Esophagus mucosa (tissue), 1 donor: ENCODE measurements around the gene CYP2J2. TPM values are rescaled to one million over a fixed set of nuclear protein-coding genes. Genes with fewer than 3 reads are reported as not detected.
"Not testable (repeated sequence)": the region's sequence is repeated elsewhere in the genome, so short reads cannot be mapped to it uniquely, and the experiment has no call there.

ENCODE experiments used
- ATAC-seq: fragments of 200-7000 bp; cut with Tn5 transposase; one replicate; pipeline ENCODE4 v1.9.1; 2020
- total RNA-seq: library from RNA; stranded (reverse); gene quantifications from one replicate; pipeline ENCODE4 v1.2.4, GENCODE V29; 2023
- donor health status: DM: yes; HTN: yes; CAD: no.

The CYP2J2 gene
- total RNA-seq, 1 donor from 2014 or later: 8.8 TPM

DNA sequence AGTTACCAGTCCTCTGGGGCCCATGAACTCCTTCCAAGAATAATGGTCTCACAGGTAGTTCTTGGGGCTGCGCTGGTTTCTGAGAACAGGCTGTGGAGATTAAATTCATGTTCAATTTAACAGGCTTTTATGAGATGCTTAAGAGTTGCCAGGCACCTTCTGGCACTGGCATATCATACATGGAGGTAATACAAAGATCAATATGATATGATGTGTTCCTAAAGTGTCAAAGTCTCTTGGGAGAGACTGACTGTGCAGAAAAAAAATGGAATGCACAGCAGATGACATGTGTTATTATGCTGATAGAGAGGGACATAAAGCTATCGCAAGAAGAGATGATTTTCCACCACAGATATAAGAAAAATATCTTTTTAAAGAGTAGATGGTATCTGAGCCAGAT, 6.8 kb downstream of the CYP2J2 start:
- ATAC-seq: no peak

DNA sequence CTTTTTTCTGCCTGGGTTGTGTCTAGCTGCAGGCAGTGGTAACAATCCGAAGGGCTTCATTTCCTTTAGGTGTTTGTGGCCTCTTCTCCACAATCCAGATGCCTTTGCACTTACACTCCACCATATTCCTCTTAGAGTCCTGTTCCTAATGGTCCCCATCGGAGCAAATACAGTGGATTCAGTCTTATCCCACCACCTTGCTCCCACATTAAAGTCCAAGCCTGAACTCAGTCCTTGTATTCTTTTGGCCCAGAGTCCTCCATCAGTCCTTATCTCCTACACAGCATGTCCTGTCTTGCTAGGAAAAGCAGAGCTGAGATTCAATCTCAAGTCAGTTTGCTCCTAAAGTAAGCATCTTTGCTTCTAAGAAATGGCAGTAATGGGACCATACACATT, 8.8 kb downstream of the CYP2J2 start:
- ATAC-seq: no peak

DNA sequence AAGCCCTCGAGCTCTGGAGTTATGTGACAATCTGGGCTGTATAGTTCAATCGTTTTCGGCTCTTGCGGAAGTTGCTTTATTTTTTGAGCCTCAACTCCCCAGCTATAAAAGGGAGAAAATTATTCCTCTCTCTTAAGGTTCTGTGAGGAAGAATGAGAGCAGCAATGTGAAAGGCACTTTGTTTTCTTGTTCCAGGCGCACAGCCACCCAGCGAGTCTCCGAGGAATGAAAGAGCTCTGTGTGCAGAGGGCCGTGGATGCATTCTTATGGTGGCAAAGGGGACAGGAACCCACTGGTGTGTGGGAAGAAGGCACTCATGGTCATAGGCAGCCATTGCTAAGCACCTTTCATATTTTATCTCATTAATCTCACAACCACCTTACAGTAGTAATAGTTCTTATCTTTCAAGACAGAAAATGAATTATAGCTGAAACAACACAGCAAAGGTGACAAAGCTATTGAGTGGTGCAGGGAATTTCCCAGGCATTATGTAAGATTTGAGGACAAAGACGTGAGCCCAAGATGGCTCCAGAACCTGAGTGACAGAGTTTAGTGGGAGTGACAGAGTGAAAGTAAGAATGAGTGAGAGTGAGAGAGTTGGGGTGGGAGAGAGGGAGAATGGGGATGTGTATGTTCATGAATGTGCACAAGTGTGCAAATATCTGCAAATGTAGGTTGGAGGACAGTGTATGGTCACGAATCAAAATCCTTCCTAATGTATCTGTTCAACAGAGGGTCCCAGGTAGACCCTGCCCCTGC, 9.4 kb downstream of the CYP2J2 start:
- no peak for ATAC-seq

DNA sequence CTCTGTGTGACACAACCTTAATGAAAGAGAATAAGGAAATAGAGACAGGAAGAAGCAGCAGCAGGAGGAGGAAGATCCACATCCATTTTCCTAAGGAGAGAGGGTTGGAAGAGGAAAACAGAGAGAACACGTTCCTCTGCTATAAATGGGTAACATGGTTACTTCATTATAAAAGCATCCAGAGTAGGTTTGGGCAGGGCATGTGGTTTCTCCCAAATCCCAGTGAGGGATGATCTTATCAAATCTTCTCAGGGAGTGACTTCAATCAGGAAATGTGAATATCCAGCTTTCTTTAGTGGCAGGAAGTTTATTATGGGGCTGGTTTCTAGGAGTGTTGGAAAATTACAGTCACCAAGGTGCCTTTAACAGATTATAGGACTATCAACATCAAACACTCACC, 11.1 kb downstream of the CYP2J2 start:
- no peak for ATAC-seq

DNA sequence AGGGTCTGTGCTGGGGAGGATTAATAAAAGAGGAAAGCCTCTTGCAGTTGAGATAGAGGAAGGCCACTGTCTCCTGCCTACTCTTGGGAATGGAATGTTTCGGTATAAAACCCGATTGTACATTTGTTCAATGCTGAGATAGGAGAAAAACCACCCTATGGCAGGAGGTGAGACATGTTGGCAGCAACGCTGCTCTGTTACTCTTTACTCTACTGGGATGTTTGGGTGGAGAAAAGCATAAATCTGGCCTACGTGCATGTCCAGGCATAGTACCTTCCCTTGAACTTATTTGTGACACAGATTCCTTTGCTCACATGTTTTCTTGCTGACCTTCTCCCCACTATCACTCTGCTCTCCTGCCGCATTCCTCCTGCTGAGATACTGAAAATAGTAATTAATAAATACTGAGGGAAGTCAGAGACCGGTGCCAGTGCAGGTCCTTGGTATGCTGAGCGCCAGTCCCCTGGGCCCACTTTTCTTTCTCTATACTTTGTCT, 11.7 kb downstream of the CYP2J2 start:
- not testable (repeated sequence) for ATAC-seq

DNA sequence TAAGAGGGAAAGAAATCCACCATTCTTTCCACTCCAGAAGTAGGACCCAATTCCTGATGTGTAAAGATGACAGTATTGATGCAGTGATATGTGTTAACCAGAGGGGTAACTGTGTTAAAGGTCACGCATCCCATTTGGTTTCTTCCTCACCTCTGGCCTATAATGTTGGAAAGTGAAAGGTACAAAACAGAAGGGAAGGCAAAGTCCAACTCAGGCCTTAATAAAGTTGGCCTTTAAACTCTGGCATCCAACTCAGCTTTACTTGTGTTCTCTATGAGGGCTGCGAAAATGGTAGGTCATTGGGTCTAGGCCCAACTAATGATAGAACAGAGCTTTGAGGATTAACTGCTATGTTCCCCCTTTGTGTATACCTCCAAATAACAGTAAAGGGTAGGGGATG, 17.9 kb downstream of the CYP2J2 start:
- ATAC-seq: no peak

DNA sequence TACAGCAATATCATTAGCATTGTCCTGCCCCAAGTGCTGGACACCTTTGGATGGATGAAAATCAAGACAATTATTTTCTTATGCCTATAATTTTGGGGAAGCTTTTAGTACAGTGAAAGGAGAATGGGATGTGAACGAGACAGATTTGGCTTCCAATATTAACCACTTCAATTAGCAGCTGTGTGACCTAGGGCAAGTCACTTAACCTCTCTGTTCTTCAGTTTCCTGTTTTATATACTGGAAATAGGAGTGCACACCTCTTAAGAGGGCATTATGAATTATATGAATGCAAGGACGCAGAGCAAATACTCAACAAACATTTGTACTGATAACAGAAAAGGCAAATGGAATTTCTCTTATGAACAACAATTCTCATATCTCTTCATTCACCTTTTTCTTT, 18.5 kb downstream of the CYP2J2 start:
- ATAC-seq: no peak

DNA sequence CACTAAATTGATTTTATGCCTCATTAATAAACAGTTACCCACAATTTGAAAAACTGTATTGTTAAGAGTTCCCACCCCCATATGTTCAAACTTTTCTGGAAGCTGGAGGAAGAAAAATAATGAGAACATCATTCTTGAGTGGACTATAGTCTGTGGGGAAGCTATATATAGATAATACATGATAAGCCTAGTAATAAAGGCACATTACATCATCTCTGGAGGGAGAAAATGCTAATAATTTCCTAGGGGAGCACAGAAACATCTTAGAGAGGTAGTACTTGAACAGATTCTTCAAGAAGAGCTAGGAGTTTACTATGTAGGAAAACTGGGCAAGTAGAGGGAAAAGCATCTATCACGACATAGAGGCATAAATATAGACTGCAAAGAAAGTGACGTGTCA, 19.6 kb downstream of the CYP2J2 start:
- ATAC-seq: no peak

DNA sequence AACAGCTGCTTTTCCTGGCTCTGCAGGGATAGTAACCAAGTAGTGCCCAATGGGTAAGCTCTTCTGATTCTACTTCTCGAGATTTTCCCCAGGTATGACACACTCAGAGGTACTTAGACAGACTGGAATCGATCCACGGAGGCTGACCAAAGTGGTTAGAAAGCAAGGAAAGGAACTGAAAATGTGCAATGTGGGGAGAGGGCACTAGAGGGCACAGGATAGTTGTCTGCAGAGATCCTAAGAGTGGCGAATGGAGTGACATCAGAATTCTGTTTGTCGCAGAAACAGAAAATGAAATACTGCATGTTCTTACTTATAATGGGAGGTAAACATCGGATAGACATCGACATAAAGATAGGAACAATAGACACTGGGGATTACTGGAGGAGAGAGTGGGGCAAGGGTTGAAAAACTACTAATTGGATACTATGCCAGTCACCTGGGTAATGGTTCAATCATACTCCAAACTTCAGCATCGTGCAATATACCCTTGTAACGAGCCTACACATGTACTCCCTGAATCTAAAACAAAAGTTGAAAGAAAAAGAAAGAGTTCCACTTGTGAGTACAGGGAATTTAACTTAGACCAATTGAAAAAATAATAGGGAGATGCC, 23.3 kb downstream of the CYP2J2 start:
- no peak for ATAC-seq

DNA sequence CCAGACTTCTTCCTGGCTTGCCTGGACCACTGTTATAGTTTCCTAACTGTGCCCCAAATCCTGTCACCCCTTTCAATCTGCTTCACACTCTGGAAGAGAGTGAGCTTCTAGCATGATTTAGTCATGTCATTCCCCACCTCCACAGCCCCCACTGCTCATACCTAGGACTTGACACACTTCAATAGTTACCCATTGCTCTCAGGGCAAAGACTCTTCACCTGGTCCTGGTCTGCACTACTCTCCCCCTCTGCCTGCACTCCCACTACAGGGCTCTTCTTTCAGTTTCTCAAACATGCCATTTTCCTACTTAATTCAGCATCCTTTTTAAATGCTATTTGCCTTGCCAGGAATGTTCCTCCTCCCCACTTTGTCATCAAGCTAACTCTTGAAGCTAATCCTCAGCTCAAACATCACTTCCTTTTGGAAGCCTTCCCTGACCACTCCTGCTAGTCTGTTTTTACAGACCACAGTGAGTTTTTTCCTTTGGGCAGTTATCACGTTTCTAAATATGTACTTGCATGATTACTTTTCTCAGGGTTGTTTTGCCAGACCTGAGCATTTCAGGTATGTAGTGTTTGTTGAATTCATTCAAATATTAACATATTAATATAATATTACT, 24.7 kb downstream of the CYP2J2 start:
- ATAC-seq: no peak

DNA sequence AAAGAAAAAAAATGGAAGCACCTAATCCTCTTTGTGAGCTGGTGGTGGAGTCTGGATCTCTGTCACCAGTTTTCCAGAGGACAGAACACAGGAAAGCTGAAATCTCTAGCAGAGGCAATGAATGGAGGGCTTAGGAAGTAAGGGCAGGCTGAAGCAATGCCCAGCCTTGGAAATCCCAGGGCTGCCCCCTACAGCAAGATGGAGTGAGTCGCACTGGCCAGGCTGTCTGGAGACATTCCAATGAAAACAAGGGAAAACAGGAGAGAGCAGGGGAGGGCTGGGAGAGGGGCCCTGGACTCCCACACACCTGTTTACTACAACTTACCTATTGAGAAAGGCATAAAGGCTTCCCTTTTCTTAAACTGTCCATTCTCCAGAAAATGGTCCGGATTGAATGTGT, 25.9 kb downstream of the CYP2J2 start:
- no peak for ATAC-seq

DNA sequence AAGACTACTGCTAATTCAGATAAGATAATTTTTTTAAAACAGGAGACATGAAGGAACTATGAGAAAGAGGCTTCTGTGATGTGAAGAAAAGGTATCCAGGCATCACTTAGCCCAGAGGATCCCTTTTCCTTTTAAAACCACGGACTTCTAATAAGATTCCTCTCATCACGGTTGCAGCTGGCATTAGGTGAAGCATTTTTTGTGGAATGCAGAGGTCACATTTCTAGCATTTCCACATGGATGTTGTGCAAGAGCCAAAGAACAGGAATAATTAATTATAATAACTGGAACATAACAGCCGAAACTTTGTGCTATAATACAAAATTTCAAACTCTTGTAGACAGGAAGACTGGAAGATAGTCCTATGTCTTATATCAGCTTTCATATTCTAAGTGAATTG, 27.6 kb downstream of the CYP2J2 start:
- ATAC-seq: no peak

DNA sequence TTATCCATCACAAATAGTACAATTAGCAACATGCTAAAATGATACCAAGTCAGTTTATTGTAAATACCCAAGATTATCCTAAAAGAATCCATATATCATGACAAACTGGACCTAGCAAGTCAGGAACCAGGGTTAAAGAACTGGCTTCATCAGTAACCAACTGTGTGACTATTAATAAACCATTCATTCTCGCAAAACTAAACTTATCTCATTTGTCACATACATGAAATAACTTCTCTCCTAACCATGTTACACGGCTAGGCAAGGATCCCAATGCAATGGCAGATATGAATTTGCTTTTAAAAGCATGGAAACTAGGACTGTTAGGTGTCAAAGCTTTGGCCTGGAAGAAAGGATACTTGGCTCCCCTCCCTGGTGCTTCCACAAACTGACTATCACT, 29.4 kb downstream of the CYP2J2 start:
- ATAC-seq: no peak

DNA sequence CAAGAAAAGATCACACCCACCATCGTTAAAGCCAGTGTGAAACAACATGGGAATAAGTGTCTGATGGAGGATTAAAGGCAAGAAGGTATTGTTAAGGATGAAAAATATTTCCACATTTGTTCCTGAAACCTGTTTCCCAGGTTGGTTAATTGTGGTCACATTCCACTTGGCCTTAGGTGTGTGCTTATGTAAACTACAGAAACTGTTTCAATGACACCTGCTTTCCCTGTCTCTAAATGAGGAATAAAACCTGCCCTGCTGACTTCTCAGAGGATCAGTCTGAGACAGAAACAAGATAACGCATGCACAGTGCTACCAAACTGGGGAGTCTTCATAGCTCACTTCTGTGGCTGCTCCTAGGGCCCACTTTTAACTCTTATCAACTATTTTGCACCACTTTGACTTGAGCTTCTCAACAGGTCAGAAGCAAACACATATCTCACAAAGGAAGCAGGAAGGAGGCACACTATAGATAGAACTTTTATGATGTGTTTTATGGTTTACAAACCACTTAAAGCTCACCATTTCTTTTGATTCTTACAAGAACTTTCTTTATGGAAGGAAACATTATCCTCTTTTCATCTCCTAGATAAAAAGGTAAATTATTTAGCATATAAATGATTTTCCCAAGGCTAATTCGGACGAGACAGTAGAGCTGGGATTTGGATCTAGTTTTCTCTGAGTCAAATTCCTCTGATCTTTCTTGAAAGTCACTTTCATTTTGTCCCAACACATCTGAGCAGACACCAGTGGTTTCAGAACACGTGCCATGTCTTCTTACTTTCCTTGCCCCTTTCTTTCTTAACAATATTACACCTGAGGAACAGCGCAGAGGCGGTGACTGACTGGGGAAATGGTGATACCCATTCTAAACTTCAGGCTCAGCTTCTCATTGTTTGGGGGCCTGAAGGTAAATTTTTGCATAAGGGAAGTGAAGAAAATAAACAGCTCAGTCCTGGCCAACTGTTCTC, 33.4 kb downstream of the CYP2J2 start:
- ATAC-seq: peak; percentile 97

DNA sequence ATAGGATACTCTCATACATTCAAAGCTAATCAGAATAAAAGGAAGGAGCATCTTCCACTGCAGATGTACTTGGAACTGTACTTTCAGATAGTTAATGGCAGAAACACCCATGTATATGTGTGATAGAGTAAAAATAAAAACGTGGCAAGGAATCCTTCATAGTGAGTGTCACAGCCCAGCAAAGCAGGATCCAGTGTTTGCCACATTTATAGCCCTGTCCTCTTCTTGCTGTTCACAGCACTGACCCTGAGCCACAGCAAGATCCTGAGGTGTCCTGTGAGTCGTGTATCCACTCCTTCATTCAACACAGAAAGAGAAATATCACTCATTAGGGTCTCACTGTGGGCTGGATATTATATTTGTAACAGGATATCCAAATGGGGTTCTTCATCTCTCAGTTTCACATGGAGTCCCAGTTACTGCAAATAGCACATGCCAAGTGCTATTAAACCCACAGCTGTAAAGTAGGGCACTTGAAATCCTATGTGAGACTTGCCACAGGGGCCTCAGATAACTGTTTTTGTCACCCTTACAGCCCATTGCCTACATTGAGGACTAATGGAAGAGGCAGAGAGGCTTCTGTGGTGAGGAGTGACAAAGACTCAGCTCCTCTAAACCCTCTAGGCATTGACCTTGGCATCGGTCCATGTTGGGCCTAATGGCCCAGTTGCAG, 41.3 kb downstream of the CYP2J2 start:
- ATAC-seq: no peak

DNA sequence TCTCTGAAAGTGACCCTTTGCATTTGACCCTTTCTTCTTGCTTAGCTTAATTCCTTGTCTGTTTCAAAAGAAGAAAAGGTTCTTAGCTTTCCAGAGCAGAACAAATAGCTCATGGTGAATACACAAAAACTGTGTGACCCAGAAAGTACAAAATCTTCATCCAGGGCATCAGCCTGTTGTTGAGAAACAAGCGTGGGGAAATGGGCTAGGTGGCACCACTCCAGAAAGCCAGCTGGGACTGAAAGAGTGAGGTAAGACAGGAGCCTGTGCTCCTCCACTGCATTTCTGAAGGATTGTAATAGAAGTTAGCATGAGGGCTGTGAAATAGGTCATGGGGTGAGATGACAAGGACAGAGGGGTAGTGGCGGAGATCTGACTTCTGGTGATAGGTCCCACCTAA, 45.8 kb downstream of the CYP2J2 start:
- ATAC-seq: no peak

DNA sequence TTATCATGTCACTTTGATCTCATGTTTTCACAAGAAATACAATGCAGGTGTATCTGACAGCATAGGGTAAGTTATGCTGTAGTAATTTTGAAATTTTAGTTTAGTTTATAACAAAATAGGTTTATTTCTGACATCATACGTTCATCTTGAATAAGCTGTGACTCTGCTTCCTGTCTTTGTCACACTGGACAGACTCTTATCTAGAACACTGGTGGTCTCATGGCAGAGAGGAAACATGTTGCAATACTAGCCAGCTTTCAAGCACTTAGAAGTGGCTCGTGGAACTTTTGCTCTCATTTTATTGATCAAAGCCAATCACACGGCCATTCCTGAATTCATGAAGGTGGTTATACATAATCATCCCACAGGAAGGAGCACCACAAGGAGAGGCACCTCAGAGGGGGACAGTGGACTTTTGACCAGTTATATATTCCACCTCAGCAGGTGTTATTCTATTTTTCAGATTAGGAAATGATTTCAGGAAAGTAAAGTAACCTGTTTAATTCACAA, 46.5 kb downstream of the CYP2J2 start:
- no peak for ATAC-seq

DNA sequence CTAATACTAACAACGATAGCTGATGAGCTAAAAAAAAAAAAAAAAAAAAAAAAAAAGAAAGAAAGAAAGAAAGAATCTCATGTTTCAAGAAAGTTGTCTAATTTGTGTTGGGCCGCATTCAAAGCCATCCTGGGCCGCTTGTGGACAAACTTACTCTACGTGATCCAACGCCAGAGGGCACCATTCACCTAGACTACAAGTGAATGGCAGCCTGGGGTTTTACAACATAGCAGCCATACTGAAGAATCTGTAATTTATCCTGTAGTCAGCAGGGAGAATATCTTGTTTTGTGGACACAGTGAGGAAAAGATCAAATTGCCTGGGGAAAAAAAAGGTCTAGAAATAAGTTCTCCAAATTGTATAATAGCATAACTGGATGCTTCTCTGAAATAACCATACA, 47.0 kb downstream of the CYP2J2 start:
- ATAC-seq: peak; percentile 89

DNA sequence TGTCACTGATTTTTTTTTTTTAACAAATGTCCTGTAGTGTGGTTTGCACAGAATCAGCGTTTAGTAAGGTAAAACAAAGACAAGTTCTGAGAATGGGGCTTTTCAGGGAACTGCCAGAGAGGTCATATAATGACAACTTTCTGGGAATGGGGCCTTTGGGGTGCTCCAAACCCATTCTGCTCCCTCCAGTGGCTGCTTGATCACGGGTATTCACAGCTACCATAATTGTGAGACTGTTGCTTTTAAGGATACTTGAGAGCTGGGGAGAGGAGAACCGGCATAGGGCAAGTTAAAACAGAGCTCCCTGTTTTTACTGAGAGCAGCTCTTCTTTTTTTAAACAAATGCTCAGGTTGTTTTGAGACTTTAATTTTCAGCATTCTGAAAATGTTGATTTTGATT, 48.2 kb downstream of the CYP2J2 start:
- peak; percentile 49 for ATAC-seq

DNA sequence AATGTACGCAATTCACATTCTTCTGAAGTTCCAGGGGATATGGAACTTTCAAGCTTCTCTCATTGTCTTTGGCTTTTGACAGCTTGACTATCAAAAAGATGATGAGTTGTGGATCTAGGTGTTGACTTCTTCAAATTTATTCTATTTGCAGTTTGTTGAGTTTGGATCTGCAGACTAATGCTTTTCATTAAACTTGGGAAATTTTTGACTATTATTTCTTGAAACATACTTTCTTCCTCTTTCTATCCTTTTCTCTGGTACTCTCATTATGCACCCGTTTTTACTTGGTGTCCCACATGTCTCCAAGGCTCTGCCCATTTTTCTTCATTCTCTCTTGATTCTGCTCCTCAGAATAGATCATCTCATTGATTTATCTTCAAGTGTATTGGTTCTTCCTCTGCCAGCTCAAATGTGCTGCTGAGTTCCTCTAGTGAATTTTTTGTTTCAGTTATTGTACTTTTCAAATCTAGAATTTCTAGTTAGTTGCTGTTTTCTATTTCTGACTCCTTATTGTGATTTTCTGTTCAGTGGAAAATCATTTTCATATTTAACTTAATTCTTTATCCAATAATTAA, 49.4 kb downstream of the CYP2J2 start:
- no peak for ATAC-seq

DNA sequence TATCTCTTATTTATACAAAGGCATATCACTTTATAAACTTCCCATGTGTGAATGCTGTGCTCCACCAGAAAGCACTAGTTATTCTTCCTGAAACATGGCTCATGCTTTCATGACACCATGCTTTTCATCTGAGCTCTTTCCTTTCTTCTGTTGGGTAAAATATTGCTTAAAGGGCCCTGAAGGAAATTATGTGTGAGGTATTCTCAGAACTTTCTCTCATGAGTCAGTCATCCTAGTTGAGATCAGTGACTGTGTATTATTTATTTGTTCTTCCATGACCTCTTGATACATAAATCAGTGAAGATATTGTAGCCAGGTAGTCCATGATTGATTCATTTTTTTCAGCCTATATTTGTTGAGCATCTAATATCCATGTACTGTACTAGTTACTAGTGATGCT, 54.8 kb downstream of the CYP2J2 start:
- no peak for ATAC-seq

DNA sequence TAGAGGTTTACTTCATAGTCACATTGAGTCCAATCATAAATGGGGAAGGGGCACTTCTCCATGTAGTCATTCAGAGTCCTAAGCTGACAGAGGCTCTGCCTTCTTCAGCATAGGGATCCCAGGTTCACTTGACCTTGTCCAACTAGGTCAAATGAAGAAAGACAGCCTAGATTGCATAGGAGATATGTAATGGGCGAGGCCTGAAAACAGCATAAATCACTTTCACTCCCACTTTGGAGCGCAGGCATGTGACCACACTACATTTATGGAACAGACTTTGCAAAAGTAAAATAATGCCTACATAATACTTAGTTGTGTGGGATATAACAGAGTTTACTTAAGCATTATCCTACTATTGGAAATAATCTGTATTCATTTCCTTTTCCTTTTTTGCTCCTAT, 60.1 kb downstream of the CYP2J2 start:
- no peak for ATAC-seq
